NCI-H2196 (cell line): ENCODE measurements around the gene LDLRAP1.
A peak's percentile ranks its signal among the peaks of the same experiment; 100 is the strongest.

ENCODE experiments used
- DNase-seq: peaks from one replicate; lab custom pipeline; 2025; ENCODE audit not compliant: unreplicated experiment; lab: John Stamatoyannopoulos, UW

LDLRAP1 gene

GRCh38 chr1:25560788-25561187, 17.4 kb downstream of the LDLRAP1 start:
- DNase-seq = no peak

- no peak for DNase-seq
Observed at GRCh38 chr1:25561421-25562100, 18.2 kb downstream of the LDLRAP1 start.

GRCh38 chr1:25562101-25562927, 18.9 kb downstream of the LDLRAP1 start:
- peak; percentile 7 for DNase-seq

- no peak for DNase-seq
Observed at GRCh38 chr1:25562928-25563283, 19.5 kb downstream of the LDLRAP1 start.

- no peak for DNase-seq
Observed at GRCh38 chr1:25563330-25564215, 20.2 kb downstream of the LDLRAP1 start.

- DNase-seq = no peak
Observed at GRCh38 chr1:25564777-25565574, 21.6 kb downstream of the LDLRAP1 start.

GRCh38 chr1:25565626-25566025, 22.2 kb downstream of the LDLRAP1 start:
- no peak for DNase-seq

- no peak for DNase-seq
Observed at GRCh38 chr1:25566176-25566729, 22.8 kb downstream of the LDLRAP1 start.

- DNase-seq = no peak
Observed at GRCh38 chr1:25566730-25567341, 23.4 kb downstream of the LDLRAP1 start.

GRCh38 chr1:25567710-25568089, 24.3 kb downstream of the LDLRAP1 start:
- no peak for DNase-seq

GRCh38 chr1:25568090-25568833, 24.9 kb downstream of the LDLRAP1 start:
- DNase-seq = no peak

- DNase-seq = no peak
Observed at GRCh38 chr1:25568834-25569596, 25.6 kb downstream of the LDLRAP1 start.

GRCh38 chr1:25569597-25570396, 26.4 kb downstream of the LDLRAP1 start:
- no peak for DNase-seq

GRCh38 chr1:25570798-25571521, 27.6 kb downstream of the LDLRAP1 start:
- no peak for DNase-seq

- DNase-seq = no peak
Observed at GRCh38 chr1:25571522-25571970, 28.1 kb downstream of the LDLRAP1 start.

GRCh38 chr1:25572107-25572506, 28.7 kb downstream of the LDLRAP1 start:
- DNase-seq = no peak
